GM18907 (cell line): ENCODE data around the gene NAT10.
"Not testable (repeated sequence)": the region's sequence is repeated elsewhere in the genome, so short reads cannot be mapped to it uniquely, and the experiment has no call there.

Experiments
- ATAC-seq: cut with Tn5 transposase; IDR thresholded peaks from one replicate; pipeline ENCODE4 v1.9.1; 2021; ENCODE audit warnings: mild to moderate bottlenecking, moderate library complexity; ENCODE audit not compliant: unreplicated experiment

The NAT10 gene

DNA sequence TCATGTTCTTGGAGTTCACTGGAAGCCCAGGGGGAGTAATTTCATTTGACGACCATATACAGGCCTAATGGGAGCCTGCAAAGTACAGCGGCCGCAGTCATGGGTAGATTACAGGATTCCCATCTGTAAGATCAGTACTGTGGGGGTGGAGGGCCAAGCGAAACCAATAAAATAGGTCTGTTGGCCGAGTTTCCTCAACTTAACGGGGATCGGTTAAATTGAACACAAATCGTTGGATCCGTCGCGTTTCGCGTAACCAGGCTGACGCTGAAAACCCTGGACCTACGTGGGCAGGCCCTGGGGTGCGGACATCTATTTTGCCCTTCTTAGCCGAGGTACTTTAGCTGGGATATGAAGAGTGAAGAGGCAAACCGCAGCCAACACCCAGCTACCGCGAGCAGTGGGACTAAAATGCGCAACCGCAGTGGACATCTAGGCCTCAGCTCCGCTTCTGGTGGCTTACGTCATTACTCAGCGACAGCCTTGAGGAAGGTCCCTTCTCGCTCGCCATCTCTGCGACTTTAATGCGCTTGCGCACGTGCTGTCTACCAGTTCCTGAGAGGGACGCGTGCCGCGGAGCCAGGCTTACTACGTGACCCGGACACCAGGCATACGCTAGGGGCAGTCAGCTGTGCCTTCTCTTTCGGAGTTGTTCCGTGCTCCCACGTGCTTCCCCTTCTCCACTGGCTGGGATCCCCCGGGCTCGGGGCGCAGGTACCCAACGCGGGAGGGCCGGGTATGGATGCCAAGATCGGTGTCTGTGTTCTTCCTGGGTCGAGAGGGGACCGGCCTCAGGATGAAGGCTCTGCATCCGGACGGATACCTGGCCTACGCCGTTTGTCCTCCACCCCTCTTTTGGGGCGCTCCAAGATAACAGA lies at the start of gene NAT10:
NAT10 (plus strand) TSS at position 551 of the 878 bp plus-strand sequence. CDS start 2,597 bp downstream, outside the sequence.
- peak; percentile 93 for ATAC-seq

DNA sequence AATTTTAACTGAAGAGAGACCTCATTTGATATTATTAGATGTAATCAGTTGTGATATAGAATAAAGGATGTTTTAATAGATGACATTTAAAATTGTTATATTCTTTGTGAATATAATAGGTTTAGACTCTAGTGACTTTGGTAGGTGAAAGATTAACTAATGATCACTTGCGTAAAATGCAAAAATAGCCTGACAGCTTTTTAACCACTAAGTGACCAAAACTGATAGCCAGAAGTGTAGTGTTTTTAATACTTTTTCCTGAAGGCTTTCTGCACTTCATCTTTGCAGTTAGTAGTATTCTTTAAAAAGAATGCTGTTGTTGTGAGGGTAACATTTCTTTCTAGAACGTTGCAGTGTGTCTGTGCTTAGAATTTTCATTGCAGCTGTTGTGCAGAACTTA lies 48.8 kb upstream of the NAT10 start:
- no peak for ATAC-seq

GRCh38 chr11:34063061-34063795 lies 42.2 kb upstream of the NAT10 start:
- ATAC-seq = no peak

GRCh38 chr11:34064291-34064690 lies 41.1 kb upstream of the NAT10 start:
- no peak for ATAC-seq

DNA sequence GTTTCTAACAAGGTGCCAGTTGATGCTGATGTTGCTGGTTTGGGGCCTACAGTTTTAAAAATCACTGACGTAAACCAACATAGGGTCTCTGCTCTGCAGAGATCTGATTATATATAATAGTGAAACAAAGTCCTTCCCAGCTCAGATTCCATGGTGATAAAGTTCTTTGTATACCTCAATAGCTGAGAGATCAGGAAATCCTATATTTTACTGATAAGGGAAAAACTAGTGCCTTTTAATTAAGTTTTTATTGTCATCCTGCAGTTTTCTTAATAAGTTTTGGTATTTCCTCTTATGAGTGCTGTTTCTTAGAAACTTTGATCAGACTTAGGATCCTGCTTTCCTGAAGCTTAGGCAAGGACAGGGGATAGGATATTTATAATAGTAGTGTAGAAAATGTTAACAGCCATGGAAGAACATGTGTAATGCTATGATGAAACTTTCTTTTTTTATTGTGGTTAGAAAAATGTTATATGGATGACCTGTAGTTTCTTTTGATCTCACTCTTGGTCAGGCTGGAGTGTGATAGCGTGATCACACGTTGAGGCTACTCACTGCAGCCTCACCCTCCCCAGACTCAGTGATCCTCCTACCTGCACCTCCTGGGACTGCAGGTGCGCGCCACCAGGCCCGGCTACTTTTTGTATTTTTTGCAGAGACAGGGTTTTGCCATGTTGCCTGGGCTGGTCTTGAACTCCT lies 39.8 kb upstream of the NAT10 start:
- ATAC-seq = no peak

- ATAC-seq = not testable (repeated sequence)
Measured at GRCh38 chr11:34066766-34067165, 38.7 kb upstream of the NAT10 start.

GRCh38 chr11:34067383-34068065 lies 37.9 kb upstream of the NAT10 start:
- peak; percentile 55 for ATAC-seq

DNA sequence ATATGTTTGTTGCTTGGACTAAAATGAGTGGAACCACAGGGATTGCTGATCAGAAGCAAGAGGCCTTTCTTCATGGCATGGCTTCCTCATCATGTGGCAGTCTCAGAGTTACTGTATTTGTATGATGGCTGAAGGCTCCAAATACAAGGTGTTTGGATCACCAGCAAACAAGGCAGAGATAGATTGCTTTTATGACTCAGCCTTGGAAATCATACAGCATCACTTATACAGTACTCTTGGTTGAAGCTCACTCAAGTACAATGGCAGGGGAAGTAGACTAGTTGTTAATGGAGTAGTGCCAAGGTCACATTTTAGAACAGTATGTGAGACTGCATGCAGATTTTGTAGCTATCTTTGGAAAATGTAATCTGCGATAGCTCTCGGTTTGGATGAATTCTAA lies 37.3 kb upstream of the NAT10 start:
- peak; percentile 21 for ATAC-seq

- ATAC-seq = not testable (repeated sequence)
Measured at GRCh38 chr11:34071306-34071705, 34.1 kb upstream of the NAT10 start.

DNA sequence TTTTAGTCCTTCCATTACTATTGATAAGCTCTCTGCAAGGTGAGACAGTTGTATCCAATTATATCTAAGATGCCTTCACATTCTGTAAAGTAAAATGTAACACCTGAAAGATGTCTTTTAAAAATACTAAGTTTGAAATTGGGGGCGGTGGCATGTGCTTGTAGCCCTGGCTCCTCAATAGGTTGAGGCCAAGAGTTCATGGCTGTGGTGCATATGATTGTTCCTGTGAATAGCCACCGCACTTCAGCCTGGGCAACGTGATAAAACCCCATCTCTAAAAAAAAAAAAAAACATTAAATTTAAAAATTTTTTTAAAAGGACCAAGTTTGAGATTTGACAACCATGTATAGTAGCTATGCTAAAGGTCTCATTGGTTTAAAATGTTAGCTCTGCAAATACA lies 33.4 kb upstream of the NAT10 start:
- no peak for ATAC-seq

GRCh38 chr11:34072832-34073231 lies 32.6 kb upstream of the NAT10 start:
- no peak for ATAC-seq

DNA sequence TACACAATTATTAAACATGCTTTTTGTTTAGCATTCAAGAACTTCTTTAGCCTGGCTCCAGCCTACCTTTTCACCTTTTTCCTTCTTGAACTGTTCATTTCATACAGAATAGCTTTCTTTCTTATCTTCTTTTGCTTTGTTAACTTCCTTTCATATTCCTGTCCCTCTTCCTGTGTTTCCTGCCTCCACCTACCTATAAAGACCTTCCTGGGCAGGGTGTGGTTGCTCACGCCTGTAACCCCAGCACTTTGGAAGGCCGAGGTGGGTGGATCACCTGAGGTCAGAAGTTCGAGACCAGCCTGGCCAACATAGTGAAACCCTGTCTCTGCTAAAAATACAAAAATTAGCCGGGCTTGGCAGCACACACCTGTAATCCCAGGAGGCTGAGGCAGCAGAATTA lies 31.0 kb upstream of the NAT10 start:
- no peak for ATAC-seq

DNA sequence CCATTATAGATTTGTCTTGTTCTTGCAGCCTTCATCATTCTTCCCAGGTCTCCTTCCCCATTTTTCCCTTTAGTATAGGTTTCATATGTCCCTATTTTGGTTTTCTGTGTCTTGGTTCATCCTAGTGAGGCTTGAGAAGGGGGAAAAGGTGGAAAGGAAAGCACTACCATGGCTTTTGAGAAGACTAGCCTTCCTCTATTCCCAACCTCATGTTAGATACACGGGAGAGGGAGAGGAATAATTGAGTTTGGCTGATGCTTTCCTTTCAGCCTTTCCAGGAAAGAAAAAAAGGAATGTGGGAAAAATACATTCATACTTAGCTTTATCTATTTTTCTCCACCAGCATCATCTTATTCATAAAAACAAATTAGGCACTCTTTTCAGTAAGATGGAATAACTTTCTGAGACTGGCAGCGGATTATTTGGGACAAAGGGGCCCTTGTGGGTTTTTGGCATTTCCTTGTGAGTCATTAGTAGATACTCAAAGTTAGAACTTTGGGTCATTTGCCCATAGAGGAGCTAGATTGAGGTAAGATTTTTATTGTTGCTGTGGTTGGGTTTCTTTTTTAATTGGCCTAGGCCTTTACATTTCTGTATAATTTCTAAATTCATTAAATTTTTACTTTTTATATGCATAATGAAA lies 30.1 kb upstream of the NAT10 start:
- ATAC-seq = no peak

DNA sequence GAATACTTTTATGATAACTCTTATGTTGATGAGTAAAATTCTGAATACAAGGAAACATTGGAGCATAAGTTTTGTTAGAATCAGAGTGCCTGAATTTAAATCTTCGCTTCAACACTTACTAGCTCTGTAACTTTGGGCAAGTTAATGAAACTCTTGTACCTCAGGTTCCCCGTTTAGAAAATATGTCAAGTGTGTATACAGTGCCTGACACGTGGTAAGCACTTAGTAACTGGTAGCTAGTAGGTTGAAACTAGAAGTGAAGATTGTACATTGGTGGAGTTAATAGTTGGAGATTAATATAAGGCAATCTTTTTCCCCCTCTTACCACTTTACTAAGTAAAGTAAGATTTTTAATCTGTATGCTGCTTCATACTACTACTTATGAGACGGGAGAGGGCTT lies 24.8 kb upstream of the NAT10 start:
- ATAC-seq = no peak

DNA sequence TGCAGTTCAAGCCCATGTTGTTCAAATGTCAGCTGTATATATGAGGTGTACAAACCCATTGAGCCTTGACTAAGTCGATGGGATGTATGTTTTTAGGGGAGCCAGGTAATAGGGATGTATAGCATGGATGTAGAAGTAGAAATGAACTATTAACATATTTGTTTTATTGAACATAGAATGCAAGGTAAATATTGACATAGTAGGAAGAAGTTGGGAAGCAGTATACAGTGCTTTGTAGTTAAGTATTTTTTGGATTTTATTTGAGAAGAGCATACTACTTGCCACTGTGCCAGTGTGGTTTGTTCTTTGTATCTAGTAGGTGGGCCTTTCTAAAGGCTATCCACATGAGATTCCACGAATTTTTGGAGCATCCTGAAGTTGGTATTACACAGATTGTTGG lies 20.8 kb upstream of the NAT10 start:
- no peak for ATAC-seq

- ATAC-seq = peak; percentile 67
Measured at GRCh38 chr11:34086554-34087283, 18.7 kb upstream of the NAT10 start.

GRCh38 chr11:34091825-34092224 lies 13.6 kb upstream of the NAT10 start:
- no peak for ATAC-seq

- ATAC-seq = not testable (repeated sequence)
Measured at GRCh38 chr11:34094900-34095299, 10.5 kb upstream of the NAT10 start.

- ATAC-seq = no peak
Measured at GRCh38 chr11:34098813-34099212, 6.6 kb upstream of the NAT10 start.

DNA sequence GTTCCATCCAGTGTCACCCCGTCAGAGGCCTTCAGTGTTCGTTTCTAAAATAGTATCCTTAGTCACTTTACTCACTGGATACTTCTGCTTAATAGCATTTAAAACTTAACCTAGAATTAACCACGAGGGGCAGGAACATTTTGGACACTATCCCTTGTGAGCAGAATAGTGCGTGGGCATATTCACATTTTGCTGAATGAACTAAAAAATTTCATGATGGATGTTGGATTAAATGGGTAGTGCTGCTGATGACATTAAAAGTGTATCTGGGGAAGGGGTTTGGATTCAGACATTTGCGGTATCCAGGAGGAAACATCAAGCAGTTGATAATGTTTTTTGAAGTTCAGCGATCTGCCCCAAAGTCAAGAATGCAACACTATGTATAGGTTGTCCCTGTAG lies 750 bp upstream of the NAT10 start:
- peak; percentile 0 for ATAC-seq
